Choroid plexus epithelial cell (primary cell): ENCODE measurements around the gene CSNK2B.

Experiments used
- DNase-seq: peaks from one replicate; pipeline ENCODE4 v3.0.0-alpha.2; 2010; ENCODE audit warnings: low read depth
- H3K4me3 ChIP-seq: 2 replicates; pipeline ENCODE4 v1.5.1; 2011; ENCODE audit warnings: low read depth, mild to moderate bottlenecking, control low read depth, low read length, moderate library complexity
- TF ChIP-seq, protein P1 (sequence below): conservative IDR thresholded peaks from 2 replicates; pipeline ENCODE4 v1.5.1; 2011; ENCODE audit warnings: low read depth, mild to moderate bottlenecking, control low read depth, inconsistent platforms, low read length, moderate library complexity

CSNK2B gene

DNA sequence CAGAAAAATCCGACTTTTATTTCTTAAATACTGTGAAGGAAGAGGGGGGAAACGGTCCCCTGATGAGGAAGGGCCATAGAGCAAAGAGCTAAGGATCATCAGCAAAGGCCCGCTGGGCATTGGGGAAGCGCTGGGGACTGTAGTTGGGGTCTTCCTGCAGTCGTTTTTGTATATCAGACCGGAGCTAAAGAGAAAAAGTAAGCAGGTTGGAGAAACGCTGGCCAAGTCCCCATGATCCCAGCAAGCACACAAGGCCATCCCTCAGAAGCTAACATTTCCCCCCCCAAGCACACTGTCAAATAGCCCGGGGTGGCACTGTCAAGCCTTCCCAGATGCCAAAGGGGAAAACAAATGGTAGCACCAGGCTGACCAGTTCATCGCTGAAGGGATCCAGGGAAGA is 26.8 kb upstream of the CSNK2B start:
- H3K4me3 ChIP-seq, result no peak overlapping the region
- TF ChIP-seq, protein P1, sequence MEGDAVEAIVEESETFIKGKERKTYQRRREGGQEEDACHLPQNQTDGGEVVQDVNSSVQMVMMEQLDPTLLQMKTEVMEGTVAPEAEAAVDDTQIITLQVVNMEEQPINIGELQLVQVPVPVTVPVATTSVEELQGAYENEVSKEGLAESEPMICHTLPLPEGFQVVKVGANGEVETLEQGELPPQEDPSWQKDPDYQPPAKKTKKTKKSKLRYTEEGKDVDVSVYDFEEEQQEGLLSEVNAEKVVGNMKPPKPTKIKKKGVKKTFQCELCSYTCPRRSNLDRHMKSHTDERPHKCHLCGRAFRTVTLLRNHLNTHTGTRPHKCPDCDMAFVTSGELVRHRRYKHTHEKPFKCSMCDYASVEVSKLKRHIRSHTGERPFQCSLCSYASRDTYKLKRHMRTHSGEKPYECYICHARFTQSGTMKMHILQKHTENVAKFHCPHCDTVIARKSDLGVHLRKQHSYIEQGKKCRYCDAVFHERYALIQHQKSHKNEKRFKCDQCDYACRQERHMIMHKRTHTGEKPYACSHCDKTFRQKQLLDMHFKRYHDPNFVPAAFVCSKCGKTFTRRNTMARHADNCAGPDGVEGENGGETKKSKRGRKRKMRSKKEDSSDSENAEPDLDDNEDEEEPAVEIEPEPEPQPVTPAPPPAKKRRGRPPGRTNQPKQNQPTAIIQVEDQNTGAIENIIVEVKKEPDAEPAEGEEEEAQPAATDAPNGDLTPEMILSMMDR, result no peak
- DNase-seq, result no peak

DNA sequence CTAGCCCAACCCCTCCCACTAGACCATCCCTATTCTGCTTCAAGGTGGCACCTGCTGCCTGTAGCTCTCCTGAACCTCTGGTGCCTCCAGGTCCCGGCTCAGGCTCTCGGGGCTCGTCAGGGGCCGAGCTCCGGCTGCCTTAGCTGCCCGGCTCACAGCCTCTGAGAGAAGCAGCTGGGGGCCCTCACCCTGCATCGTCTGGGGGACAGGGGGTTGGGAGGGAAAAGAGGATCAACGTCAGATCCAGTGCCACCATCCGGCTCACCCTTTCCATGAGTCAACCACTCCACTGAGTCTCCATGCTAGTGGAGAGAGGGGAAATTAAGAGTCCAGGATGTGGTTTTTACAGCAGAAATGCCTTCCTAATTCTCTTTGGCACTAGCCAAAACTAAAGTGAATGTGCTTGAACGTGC is 26.4 kb upstream of the CSNK2B start:
- TF ChIP-seq, protein P1, result no peak
- no peak overlapping the region for H3K4me3 ChIP-seq
- peak; percentile 48 for DNase-seq

DNA sequence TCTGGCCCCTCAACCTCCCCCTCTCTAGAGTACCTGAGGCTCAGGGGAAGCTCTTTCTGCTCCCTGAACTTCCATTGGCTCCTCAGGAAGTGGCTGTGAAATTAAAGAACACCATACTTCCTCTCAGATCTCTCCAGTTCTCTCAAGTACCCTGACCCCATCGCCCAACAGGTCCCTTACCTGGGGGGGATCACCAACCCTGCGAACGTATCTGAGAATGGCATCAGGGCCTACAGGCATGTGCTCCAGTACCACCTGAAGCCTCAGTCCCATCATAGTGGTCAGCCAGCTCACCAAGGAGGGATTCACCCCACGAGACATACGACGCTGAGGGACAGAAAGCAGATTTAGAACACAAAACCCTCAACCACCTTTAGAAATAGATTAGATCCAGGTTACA is 25.3 kb upstream of the CSNK2B start:
- DNase-seq, result no peak
- TF ChIP-seq, protein P1, result no peak
- H3K4me3 ChIP-seq, result no peak overlapping the region

DNA sequence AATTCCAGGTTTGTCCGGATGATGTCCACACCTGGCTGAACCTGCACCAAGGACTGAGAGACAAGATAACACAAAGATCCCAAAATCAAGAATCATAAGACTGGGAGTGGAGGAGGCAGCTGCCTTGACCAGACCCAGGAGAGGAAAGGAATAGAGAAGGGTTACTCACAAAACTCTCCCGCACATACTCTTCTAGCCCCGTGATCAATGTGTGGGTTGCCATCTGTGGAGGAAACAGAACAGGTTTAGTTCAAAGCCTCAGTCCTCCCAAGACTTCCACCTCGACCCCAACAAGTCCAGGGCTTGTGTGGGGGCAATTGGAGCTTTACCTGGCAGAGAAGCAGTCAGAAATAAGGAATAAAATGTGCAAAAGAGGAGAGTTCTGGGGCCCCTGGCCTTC is 24.5 kb upstream of the CSNK2B start:
- DNase-seq, result no peak
- TF ChIP-seq, protein P1, result no peak
- no peak overlapping the region for H3K4me3 ChIP-seq

DNA sequence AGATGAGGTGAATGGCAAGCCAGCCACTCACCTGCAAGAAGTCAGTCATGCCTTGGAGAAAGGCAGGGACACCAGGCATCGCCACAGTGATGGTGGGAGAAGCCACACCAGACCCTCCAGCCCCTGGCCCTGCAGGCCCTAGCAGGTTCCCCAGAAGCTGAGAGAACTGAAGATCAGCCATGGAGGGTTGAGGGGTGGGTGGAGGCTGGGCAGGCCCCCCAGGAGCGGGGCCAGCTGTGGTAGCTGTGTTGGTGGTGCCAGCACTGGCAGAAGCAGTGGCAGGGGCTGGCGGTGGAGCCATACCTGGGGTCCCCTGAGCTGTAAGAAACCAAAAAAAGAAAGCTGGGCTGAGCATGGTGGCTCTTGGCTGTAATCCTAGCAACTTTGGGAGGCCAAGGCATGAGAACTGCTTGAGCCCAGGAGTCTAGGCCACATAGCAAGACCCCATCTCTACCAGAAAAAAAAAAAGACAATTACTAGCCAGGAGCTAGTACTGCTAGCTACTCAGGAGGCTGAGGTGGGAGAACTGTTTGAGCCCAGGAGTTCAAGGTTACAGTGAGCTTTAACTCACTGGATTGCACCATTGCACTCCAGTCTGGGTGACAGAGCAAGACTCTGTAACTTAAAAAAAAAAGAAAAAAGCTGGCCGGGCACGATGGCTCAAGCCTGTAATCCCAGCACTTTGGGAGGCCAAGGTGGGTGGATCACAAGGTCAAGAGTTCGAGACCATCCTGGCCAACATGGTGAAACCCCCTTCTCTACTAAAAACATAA is 22.9 kb upstream of the CSNK2B start:
- TF ChIP-seq, protein P1, result no peak
- no peak for DNase-seq
- no peak overlapping the region for H3K4me3 ChIP-seq

DNA sequence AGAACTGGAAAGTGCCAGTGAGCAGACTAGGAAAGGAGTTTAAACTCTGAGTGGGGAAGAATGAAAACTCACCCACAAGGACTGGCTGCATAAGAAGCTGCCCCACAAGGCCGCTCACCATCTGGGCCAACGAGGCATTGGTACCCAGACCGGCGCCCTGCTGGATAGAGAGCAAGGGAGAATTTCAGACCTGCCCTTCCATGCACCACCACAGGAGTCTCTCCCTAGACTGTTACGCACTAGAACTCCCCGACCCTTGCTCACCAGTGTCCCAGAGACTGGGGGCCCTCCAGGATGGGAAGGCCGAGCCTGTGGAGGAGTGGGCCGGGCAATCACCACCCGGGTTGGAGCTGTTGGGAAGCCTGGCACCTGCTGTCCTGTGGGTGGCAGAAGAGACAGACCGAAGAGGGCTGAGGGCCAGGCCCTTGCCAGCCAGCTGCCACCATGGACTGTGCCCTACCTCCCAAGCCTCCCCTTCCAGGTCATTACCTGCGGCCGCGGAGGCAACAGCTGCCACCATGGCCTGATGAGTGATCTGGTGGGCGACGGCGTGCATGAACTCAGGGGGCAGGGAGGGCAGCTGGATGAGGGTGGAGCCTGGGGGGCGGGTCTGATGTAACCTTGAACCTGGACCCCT is 21.9 kb upstream of the CSNK2B start:
- DNase-seq, result no peak
- no peak overlapping the region for H3K4me3 ChIP-seq
- TF ChIP-seq, protein P1, result no peak

DNA sequence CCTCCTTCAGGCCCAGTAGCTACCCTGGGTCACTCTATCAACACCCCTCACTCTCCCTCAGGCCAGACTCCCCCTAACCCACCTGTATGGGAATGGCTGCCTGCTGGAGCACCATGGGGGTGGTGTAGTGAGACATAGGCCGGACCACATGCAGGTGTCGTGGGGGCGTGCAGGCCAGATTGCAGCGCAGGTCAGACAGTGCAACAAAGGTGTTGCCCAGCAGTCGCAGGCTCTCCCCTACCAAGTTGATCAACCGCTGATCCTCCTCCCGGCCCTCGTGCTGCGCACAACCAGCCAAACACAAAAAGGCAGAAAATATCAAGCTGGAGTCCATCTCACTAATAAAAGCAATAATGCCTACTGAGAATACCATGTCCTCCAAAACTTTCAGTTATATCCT is 20.6 kb upstream of the CSNK2B start:
- TF ChIP-seq, protein P1, result no peak
- no peak overlapping the region for H3K4me3 ChIP-seq
- no peak for DNase-seq
